GM04504 (cell line): Measurements from ENCODE around the gene PACS2.
"Not testable (repeated sequence)": the region's sequence is repeated elsewhere in the genome, so short reads cannot be mapped to it uniquely, and the experiment has no call there.

Source experiments
- DNase-seq: peaks from one replicate; pipeline ENCODE4 v3.0.0-alpha.2; 2012; ENCODE audit warnings: low read depth

PACS2 gene

DNA sequence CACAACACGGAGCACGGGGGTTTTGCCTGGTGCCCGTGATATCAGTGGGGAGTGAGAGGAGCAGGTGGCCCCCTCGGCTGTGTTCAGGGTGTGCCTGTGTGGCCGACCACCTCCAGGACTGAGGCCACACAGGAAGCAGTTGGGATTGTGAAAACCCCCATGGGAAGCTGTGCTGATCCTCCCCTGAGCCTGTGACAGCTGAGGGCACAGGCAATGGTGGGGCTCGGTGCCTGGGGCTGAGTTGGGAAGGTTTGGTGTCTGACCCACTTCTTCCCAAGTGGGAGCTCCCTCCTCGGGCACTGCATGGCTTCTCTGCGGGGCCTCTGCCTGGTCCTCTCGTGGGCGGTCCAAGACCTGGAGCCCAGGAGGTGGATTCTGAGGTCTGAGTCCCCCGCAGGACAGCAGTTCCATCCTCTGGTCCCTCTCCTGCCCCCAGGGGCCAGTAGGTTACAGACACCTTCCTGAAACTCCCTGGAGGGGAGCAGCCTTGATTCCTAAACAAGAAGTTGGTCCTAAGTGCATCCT is 17.9 kb downstream of the PACS2 start:
- no peak for DNase-seq

GRCh38 chr14:105333020-105333490 is 18.5 kb downstream of the PACS2 start:
- no peak for DNase-seq

- DNase-seq, result no peak
These were observed 19.2 kb downstream of the PACS2 start for GRCh38 chr14:105333613-105334364.

DNA sequence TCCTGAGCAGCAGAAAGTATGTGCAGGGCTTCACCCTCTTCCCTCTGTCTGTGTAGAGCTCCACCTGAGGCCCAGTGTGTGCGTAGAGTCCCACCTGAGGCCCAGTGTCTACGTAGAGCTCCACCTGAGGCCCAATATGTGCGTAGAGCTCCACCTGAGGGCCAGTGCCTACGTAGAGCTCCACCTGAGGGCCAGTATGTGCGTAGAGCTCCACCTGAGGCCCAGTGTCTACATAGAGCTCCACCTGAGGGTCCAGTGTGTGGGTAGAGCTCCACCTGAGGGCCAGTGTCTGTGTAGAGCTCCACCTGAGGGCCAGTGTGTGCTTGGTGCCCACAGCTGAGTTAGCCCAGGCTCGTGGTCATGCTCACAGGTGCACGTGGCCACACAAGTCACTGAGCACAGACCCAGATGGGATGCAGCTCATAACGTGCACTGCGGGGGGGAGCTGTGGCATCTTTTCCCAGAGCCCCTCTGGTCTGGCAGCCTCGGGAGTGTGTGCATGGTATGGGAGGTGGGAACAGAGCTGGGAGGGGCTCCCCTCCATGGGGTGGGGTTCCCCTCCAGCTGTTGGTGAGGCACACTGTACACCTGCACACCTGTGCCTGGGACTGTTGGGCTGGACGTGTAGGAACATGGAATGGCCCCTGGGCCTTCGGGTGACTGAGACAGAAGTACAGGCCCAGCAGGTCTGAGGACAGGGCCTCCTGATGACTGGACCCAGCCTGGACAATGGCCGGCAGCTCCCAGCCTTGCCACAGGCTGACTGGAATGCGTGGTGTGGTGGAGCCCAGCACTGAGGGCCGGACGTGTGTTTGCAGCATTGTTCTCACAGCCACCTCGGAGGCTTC is 20.1 kb downstream of the PACS2 start:
- DNase-seq, result no peak

DNA sequence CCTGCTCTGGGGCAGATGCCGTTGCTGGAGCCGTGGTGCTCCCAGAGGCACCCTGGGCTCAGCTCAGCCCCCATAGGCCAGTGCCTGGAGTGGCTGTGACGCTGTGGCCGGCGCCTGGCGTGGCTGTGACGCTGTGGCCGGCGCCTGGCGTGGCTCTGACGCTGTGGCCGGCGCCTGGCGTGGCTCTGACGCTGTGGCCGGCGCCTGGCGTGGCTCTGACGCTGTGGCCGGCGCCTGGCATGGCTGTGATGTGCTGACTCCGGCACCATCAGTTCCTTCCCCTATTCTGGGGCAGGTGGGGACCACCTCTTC is 20.6 kb downstream of the PACS2 start:
- DNase-seq, result not testable (repeated sequence)

GRCh38 chr14:105335735-105336476 is 21.4 kb downstream of the PACS2 start:
- DNase-seq, result no peak

- DNase-seq, result no peak
These were observed 22.1 kb downstream of the PACS2 start for GRCh38 chr14:105336477-105337287.

- DNase-seq, result no peak
These were observed 22.9 kb downstream of the PACS2 start for GRCh38 chr14:105337433-105337832.

DNA sequence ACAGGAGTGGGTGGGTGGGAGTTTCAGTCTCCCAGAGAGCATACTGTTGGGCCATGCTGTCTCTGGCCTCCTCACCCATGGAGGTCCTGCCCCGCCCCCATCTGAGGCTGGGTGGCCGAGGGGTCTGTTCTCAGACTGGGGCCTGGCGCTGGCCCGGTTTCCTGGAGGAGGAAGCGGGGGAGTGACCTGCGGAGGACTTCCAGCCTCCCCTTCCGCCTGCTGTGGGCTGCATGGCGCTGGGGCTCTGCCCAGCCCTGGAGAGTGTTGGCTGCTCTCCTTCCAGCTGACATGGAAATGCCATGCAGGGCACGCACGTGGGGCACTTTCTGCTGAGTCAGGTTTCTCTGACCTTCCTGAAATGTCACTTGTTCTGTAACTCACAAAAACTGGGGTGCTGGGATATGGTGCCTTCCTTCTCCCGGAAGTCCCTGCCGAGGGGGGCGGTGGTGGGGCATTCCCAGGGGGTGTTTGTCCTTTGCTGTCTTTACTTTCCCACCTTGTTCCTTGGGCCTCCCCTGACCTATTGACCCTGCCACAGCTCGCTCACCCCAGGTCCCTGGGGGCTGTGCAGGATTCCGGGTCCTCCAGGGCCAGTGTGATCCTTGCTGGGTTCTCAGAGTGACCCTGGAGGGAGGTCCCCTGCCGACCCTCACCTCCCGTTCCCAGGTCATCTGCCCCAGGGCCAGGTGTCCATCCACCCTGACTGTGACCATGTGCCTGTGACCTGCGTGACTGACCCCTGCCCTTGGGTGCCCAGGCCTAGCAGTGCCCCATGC is 23.6 kb downstream of the PACS2 start:
- DNase-seq, result no peak

- DNase-seq, result no peak
These were observed 26.5 kb downstream of the PACS2 start for GRCh38 chr14:105340821-105341733.

GRCh38 chr14:105343194-105343593 is 28.6 kb downstream of the PACS2 start:
- no peak for DNase-seq

- no peak for DNase-seq
These were observed 31.6 kb downstream of the PACS2 start for GRCh38 chr14:105346200-105346533.

GRCh38 chr14:105346876-105347586 is 32.5 kb downstream of the PACS2 start:
- DNase-seq, result no peak

DNA sequence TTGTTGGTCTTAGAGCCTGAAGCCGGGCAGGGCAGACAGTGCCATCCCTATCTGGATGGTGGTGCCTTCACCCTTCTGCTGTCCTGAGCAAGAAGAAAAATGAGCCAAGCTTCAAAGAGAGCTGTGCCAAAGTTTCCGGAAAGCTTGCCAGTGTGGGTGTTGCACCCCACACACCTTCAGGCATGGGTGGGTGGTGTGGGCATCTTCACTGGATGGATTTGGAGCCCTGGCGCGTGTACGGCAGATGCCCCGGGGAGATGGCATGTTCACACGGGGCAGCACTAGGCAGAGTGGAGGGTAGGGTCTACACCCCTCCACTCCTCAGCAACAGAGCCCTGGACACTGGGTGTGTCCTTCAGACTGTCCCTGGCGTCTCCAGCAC is 33.0 kb downstream of the PACS2 start:
- no peak for DNase-seq

DNA sequence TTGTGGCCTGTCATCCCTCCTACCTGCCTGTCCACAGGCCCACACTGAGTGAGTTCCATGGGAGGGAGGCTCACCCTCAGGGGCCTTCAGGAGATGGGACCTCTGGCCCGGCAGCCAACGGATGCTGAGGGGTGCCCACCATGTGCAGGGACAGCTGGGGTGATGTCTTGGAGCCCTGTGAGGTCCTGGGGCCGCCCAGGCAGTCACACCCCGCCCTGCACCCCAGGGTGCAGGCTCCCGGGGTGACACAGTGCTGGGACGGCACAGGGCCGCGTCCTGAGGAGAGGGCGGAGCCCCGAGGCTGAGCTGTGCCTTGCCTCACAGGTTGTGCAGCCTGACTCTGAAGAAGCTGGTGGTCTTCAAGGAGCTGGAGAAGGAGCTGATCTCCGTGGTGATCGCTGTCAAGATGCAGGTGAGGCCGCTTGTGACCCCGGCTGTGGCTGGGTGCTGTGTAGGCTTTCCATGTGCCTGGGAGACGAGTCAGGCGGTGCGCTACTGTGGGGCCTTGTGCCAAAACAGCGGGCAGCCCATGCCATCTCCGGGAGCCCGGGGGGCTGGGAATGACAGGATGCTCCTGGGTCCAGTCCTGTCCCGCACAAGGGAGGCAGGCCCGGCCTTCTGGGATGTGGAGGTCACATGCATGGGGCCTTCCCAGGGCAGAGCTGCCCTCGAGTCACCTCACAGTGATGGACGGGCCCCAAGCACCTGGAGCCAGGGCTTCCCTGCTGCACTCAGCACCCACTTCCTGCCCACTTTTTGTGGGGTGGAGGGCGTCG is 33.8 kb downstream of the PACS2 start:
- DNase-seq, result no peak

- no peak for DNase-seq
These were observed 34.6 kb downstream of the PACS2 start for GRCh38 chr14:105348945-105349699.

GRCh38 chr14:105349992-105350391 is 35.4 kb downstream of the PACS2 start:
- no peak for DNase-seq
